B cell (primary cell): Measurements from ENCODE around the gene CYB5R3. TPM values are rescaled to one million over a fixed set of nuclear protein-coding genes. Genes with fewer than 3 reads are reported as not detected.

Experiments
- ATAC-seq: fragments of 200-7000 bp; cut with Tn5 transposase; one replicate; pipeline ENCODE4 v1.10.0; 2021; ENCODE audit warnings: low read depth, mild to moderate bottlenecking, moderate number of reproducible peaks, moderate library complexity
- CTCF ChIA-PET: fragments of 350-600 bp; sonication (Branson Sonifier 250); formaldehyde crosslinking; loops from one replicate; lab custom pipeline; 2021; ENCODE audit warnings: antibody characterized with exemption, inconsistent platforms; lab: Charles Lee
- POLR2A ChIA-PET: fragments of 350-600 bp; sonication (Branson Sonifier 250); formaldehyde crosslinking; loops from one replicate; lab custom pipeline; 2021; ENCODE audit warnings: antibody characterized with exemption; lab: Charles Lee
- DNase-seq: peaks from one replicate; pipeline ENCODE4 v3.0.0; 2013
- H2AFZ ChIP-seq: 2 replicates; pipeline ENCODE4 v1.6.1; 2012; ENCODE audit warnings: mild to moderate bottlenecking, low read depth, low read length; ENCODE audit not compliant: insufficient read depth, poor library complexity, severe bottlenecking
- H3K27ac ChIP-seq, 2 donors: 1 replicate in 1 of 2; 2 replicates in 1 of 2; pipeline ENCODE4 v1.5.1; 2012 to 2013; ENCODE audit warnings: low read length in 2 of 2, mild to moderate bottlenecking in 2 of 2, moderate library complexity in 1 of 2
- H3K27me3 ChIP-seq, 4 experiments: fragments of 200-600 bp in 1 of 4; sonication (generic) in 1 of 4; replicated peaks in 1 of 4; 1 replicate in 2 of 4; 2 replicates in 2 of 4; pipeline versions ENCODE4 v1.6.1 to v1.7.0; 2013 to 2016; ENCODE audit warnings: low read length in 3 of 4, mild to moderate bottlenecking in 2 of 4, mixed read lengths in 1 of 4, moderate library complexity in 1 of 4; ENCODE audit not compliant: insufficient read depth in 4 of 4, control insufficient read depth in 3 of 4; ENCODE audit errors: control extremely low read depth in 1 of 4
- H3K36me3 ChIP-seq, 2 experiments: replicated peaks in 1 of 2; 1 replicate in 1 of 2; 2 replicates in 1 of 2; pipeline versions ENCODE4 v1.6.1 to v1.7.1; 2013; ENCODE audit warnings: low read length in 1 of 2; ENCODE audit not compliant: insufficient read depth in 2 of 2, control insufficient read depth in 1 of 2; ENCODE audit errors: control extremely low read depth in 1 of 2, extremely low read depth in 1 of 2
- H3K4me1 ChIP-seq, 2 donors: fragments of 200-600 bp in 1 of 2; sonication (generic) in 1 of 2; 1 replicate in 1 of 2; 2 replicates in 1 of 2; pipeline versions ENCODE4 v1.5.1 to v1.6.1; 2013 to 2017; ENCODE audit warnings: low read length in 2 of 2; ENCODE audit not compliant: control insufficient read depth in 2 of 2, insufficient read depth in 2 of 2
- H3K4me2 ChIP-seq: replicated peaks from 2 replicates; pipeline ENCODE3; 2012; ENCODE audit warnings: mild to moderate bottlenecking, low read depth, low read length; ENCODE audit not compliant: poor library complexity, severe bottlenecking
- H3K4me3 ChIP-seq, 5 experiments: fragments of 200-600 bp in 1 of 5; sonication (generic) in 1 of 5; 1 replicate in 3 of 5; 2 replicates in 2 of 5; pipeline versions ENCODE4 v1.5.1 to v1.7.0; 2011 to 2016; ENCODE audit warnings: low read length in 4 of 5, mild to moderate bottlenecking in 4 of 5, low read depth in 2 of 5, control low read depth in 1 of 5, moderate library complexity in 1 of 5; ENCODE audit not compliant: insufficient read depth in 1 of 5; ENCODE audit errors: control extremely low read depth in 1 of 5, extremely low read depth in 1 of 5
- H3K79me2 ChIP-seq: fragments of 200-600 bp; sonication (generic); one replicate; pipeline ENCODE4 v1.6.0; 2016; ENCODE audit warnings: low read length; ENCODE audit not compliant: control insufficient read depth, insufficient read depth
- H3K9ac ChIP-seq: fragments of 200-600 bp; sonication (generic); 2 replicates; pipeline ENCODE4 v1.6.1; 2017; ENCODE audit warnings: mild to moderate bottlenecking, low read length, moderate library complexity
- H3K9me3 ChIP-seq, 3 donors: one replicate each; pipeline versions ENCODE4 v1.6.1 to v1.7.1; 2013; ENCODE audit warnings: low read length in 2 of 3; ENCODE audit not compliant: control insufficient read depth in 2 of 3, insufficient read depth in 1 of 3; ENCODE audit errors: control extremely low read depth in 1 of 3
- H4K20me1 ChIP-seq: 2 replicates; pipeline ENCODE4 v1.6.0; 2012; ENCODE audit warnings: mild to moderate bottlenecking, low read length; ENCODE audit not compliant: insufficient read depth, control insufficient read depth, poor library complexity, severe bottlenecking
- H3K27ac Mint-ChIP-seq: one replicate; pipeline ENCODE4 v1.8.0; 2021; ENCODE audit warnings: mixed read lengths
- H3K27me3 Mint-ChIP-seq: one replicate; pipeline ENCODE4 v1.8.0; 2021; ENCODE audit warnings: mixed read lengths
- H3K4me1 Mint-ChIP-seq: one replicate; pipeline ENCODE4 v1.8.0; 2021; ENCODE audit warnings: mixed read lengths
- H3K4me3 Mint-ChIP-seq: one replicate; pipeline ENCODE4 v1.8.0; 2021; ENCODE audit warnings: mixed read lengths
- H3K9me3 Mint-ChIP-seq: one replicate; pipeline ENCODE4 v1.8.0; 2022; ENCODE audit warnings: mixed read lengths; ENCODE audit not compliant: insufficient read depth
- CTCF ChIP-seq: fragments of 200-600 bp; IDR thresholded peaks from one replicate; pipeline ENCODE4 v1.8.0; 2022; ENCODE audit warnings: antibody characterized with exemption, mild to moderate bottlenecking
- EZH2 ChIP-seq: IDR thresholded peaks from 2 replicates; pipeline ENCODE4 v1.6.1; 2012; ENCODE audit warnings: borderline replicate concordance, low read depth, mild to moderate bottlenecking, moderate library complexity, low read length; ENCODE audit not compliant: insufficient read depth, poor library complexity, severe bottlenecking
- WGBS: methylation state at CpG from one replicate; pipeline ENCODE4 v1.1.5; 2013; ENCODE audit warnings: missing lambda C conversion rate; ENCODE audit not compliant: insufficient coverage; 5-methylcytosine and 5-hydroxymethylcytosine counted together
- intact Hi-C: fragments of 100-400 bp; cut with micrococcal nuclease; formaldehyde crosslinking; loops from one replicate; pipeline ENCODE4 v1.10.0; 2022
- polyA plus RNA-seq: library from polyadenylated mRNA; depleted of rRNA; stranded (reverse); fragments of >200 nt; gene quantifications from 2 replicates; pipeline ENCODE4 v1.2.3, GENCODE V29; 2012
- total RNA-seq, 2 donors: library from RNA; stranded (reverse); fragments of 120-200 nt in 1 of 2; gene quantifications; 1 replicate in 1 of 2; 2 replicates in 1 of 2; pipeline versions ENCODE4 v1.2.3 to v1.2.4, GENCODE V29; 2013 to 2022

The CYB5R3 gene
- total and polyA plus RNA-seq, 2 donors (not counting 1 experiment from before 2014, with no cell fraction given): 60.8 to 79.2 TPM

- peaks cover 2 to 86% of the 10 kb centered on the region in 2 experiments for H3K36me3 ChIP-seq
- no peaks in the 10 kb centered on the region for H3K27me3 ChIP-seq
- no peak overlapping the region for H3K4me3 Mint-ChIP-seq
- no peaks in the 10 kb centered on the region for H3K27me3 Mint-ChIP-seq
- peaks cover 53% of the 10 kb centered on the region for H3K79me2 ChIP-seq
- no peak overlapping the region for H3K9ac ChIP-seq
- intact Hi-C loops: no loop called here
- ChIA-PET POLR2A (no interaction called here), CTCF (interaction anchor here (0.7 to 1.5 kb wide), 3 partner anchors 13 to 162 kb away, joined by 3 to 4 read pairs (median 3); no protein-coding TSS in a partner anchor)
- no peak overlapping the region for H3K27ac Mint-ChIP-seq
- H3K4me2 ChIP-seq: no peak overlapping the region
- H2AFZ ChIP-seq: no peak overlapping the region
- no peak overlapping the region for H3K27ac ChIP-seq
- no peak for ATAC-seq
- no peak for DNase-seq
- H4K20me1 ChIP-seq: peaks cover 71% of the 10 kb centered on the region
- no peaks in the 10 kb centered on the region for H3K9me3 ChIP-seq
- 98% methylated on average over 7 of the region's 11 CpGs for WGBS
- no peaks in the 10 kb centered on the region for H3K4me1 ChIP-seq
- peaks cover 4% of the 10 kb centered on the region for H3K4me1 Mint-ChIP-seq
- TF ChIP-seq EZH2: no peak
- no peak for TF ChIP-seq CTCF
- H3K4me3 ChIP-seq: no peak overlapping the region
- no peaks in the 10 kb centered on the region for H3K9me3 Mint-ChIP-seq
Observed at GRCh38 chr22:42596863-42597530, 52.2 kb downstream of the CYB5R3 start.

- no peak overlapping the region for H3K27ac Mint-ChIP-seq
- no peak overlapping the region for H3K4me3 Mint-ChIP-seq
- H3K4me3 ChIP-seq: no peak overlapping the region
- H3K27me3 Mint-ChIP-seq: no peaks in the 10 kb centered on the region
- CTCF ChIA-PET: interaction anchor here (1.5 kb wide), 1 partner anchor 46 kb away, joined by 3 read pairs; no protein-coding TSS in a partner anchor
- ATAC-seq (no peak), DNase-seq (no peak)
- no peaks in the 10 kb centered on the region for H3K27me3 ChIP-seq
- no peaks in the 10 kb centered on the region for H3K4me1 ChIP-seq
- H3K36me3 ChIP-seq: peaks cover 2 to 89% of the 10 kb centered on the region in 2 experiments
- H3K27ac ChIP-seq: no peak overlapping the region
- H4K20me1 ChIP-seq: peaks cover 67% of the 10 kb centered on the region
- 100% methylated on average over 1 of the region's 5 CpGs for WGBS
- no peak for TF ChIP-seq CTCF
- no peaks in the 10 kb centered on the region for H3K9me3 Mint-ChIP-seq
- no peaks in the 10 kb centered on the region for H3K4me1 Mint-ChIP-seq
- no peak overlapping the region for H3K9ac ChIP-seq
- H3K4me2 ChIP-seq: no peak overlapping the region
- H2AFZ ChIP-seq: no peak overlapping the region
- peaks cover 47% of the 10 kb centered on the region for H3K79me2 ChIP-seq
- POLR2A ChIA-PET: interaction anchor here (0.6 kb wide), 1 partner anchor 210 kb away, joined by 3 read pairs; no protein-coding TSS in a partner anchor
- intact Hi-C loops: no loop called here
- no peaks in the 10 kb centered on the region for H3K9me3 ChIP-seq
Observed at GRCh38 chr22:42596336-42596735, 52.9 kb downstream of the CYB5R3 start.
